Measurements from ENCODE around the gene HBB.

The HBB gene

GRCh38 chr11:5240458-5240857, 13.6 kb upstream of the HBB start:
- H3K4me3 ChIP-seq (replicated peaks; ENCODE audit: insufficient read depth, low read length), result no peak overlapping the region
- no peak for TF ChIP-seq REST (IDR thresholded peaks at IDR 0.05; ENCODE audit: insufficient replicate concordance, low read depth)
- no peak for TF ChIP-seq GABPA (IDR thresholded peaks at IDR 0.05; ENCODE audit: low read depth)
- TF ChIP-seq CTCF (IDR thresholded peaks at IDR 0.05; ENCODE audit: insufficient read depth, low read length), result no peak
- TF ChIP-seq POLR2AphosphoS5 (IDR thresholded peaks at IDR 0.05; ENCODE audit: low read depth), result no peak
- no peak for TF ChIP-seq SPI1 (IDR thresholded peaks at IDR 0.05; ENCODE audit: borderline replicate concordance, low read depth)
- no peak for DNase-seq (ENCODE audit: low read depth in 1 of 2, low spot score in 1 of 2)
- H3K27me3 ChIP-seq (ENCODE audit: insufficient read depth, poor library complexity, severe bottlenecking), result no peaks in the 10 kb centered on the region
- no peak overlapping the region for H3K27ac ChIP-seq (replicated peaks)

- DNase-seq (ENCODE audit: low read depth in 1 of 2, low spot score in 1 of 2), result no peak
- TF ChIP-seq CTCF (IDR thresholded peaks at IDR 0.05; ENCODE audit: insufficient read depth, low read length) (no peak), REST (IDR thresholded peaks at IDR 0.05; ENCODE audit: insufficient replicate concordance, low read depth) (no peak), SPI1 (IDR thresholded peaks at IDR 0.05; ENCODE audit: borderline replicate concordance, low read depth) (no peak), GABPA (IDR thresholded peaks at IDR 0.05; ENCODE audit: low read depth) (no peak), POLR2AphosphoS5 (IDR thresholded peaks at IDR 0.05; ENCODE audit: low read depth) (no peak)
- Histone ChIP-seq H3K27me3 (ENCODE audit: insufficient read depth, poor library complexity, severe bottlenecking) (no peaks in the 10 kb centered on the region), H3K4me3 (replicated peaks; ENCODE audit: insufficient read depth, low read length) (no peak overlapping the region), H3K27ac (replicated peaks) (no peak overlapping the region)
These were observed 13.2 kb upstream of the HBB start for GRCh38 chr11:5240056-5240455.

- TF ChIP-seq GABPA (IDR thresholded peaks at IDR 0.05; ENCODE audit: low read depth) (no peak), SPI1 (IDR thresholded peaks at IDR 0.05; ENCODE audit: borderline replicate concordance, low read depth) (no peak), POLR2AphosphoS5 (IDR thresholded peaks at IDR 0.05; ENCODE audit: low read depth) (no peak), CTCF (IDR thresholded peaks at IDR 0.05; ENCODE audit: insufficient read depth, low read length) (no peak), REST (IDR thresholded peaks at IDR 0.05; ENCODE audit: insufficient replicate concordance, low read depth) (no peak)
- H3K27me3 ChIP-seq (ENCODE audit: insufficient read depth, poor library complexity, severe bottlenecking), result no peaks in the 10 kb centered on the region
- no peak overlapping the region for H3K4me3 ChIP-seq (replicated peaks; ENCODE audit: insufficient read depth, low read length)
- DNase-seq (ENCODE audit: low read depth in 1 of 2, low spot score in 1 of 2), result no peak
- no peak overlapping the region for H3K27ac ChIP-seq (replicated peaks)
These were observed 12.2 kb upstream of the HBB start for GRCh38 chr11:5239046-5239445.
